AG04450 (cell line): ENCODE results near the gene ZDHHC11B. TPM values are rescaled to one million over a fixed set of nuclear protein-coding genes. Genes with fewer than 3 reads are reported as not detected.

Source experiments
- CTCF ChIA-PET: fragments of 300-600, 350-600 bp; formaldehyde crosslinking; extraction: SDS; loops from one replicate; lab custom pipeline; 2022; ENCODE audit warnings: antibody characterized with exemption, inconsistent platforms; lab: Charles Lee
- POLR2A ChIA-PET: fragments of 350-600 bp; formaldehyde crosslinking; extraction: SDS; loops from one replicate; lab custom pipeline; 2021; ENCODE audit warnings: antibody characterized with exemption, inconsistent platforms; lab: Yijun Ruan, JAX
- DNase-seq: peaks from one replicate; pipeline ENCODE4 v3.0.0-alpha.2; 2011; ENCODE audit warnings: low read depth, low spot score
- H3K27ac ChIP-seq: one replicate; pipeline ENCODE4 v1.5.1; 2012; ENCODE audit warnings: low read depth, low read length, control low read depth
- H3K27me3 ChIP-seq: one replicate; pipeline ENCODE4 v1.6.0; 2012; ENCODE audit warnings: low read length; ENCODE audit not compliant: control insufficient read depth, insufficient read depth
- H3K4me3 ChIP-seq: 2 replicates; pipeline ENCODE4 v1.5.1; 2011; ENCODE audit warnings: mild to moderate bottlenecking, low read depth, low read length, control low read depth
- H3K9me3 ChIP-seq: 2 replicates; pipeline ENCODE4 v1.5.1; 2012; ENCODE audit warnings: low read length; ENCODE audit not compliant: control insufficient read depth, insufficient read depth
- CTCF ChIP-seq: IDR thresholded peaks from 2 replicates; pipeline ENCODE4 v1.5.1; 2011; ENCODE audit warnings: low read depth, low read length, control low read depth, inconsistent platforms
- polyA plus RNA-seq: library from polyadenylated mRNA; depleted of rRNA; stranded (reverse); fragments of >200 nt; gene quantifications from 2 replicates; pipeline ENCODE4 v1.2.3, GENCODE V29; 2011; rRNA removed

ZDHHC11B gene
- polyA plus RNA-seq, 1 experiment, result not detected

DNA sequence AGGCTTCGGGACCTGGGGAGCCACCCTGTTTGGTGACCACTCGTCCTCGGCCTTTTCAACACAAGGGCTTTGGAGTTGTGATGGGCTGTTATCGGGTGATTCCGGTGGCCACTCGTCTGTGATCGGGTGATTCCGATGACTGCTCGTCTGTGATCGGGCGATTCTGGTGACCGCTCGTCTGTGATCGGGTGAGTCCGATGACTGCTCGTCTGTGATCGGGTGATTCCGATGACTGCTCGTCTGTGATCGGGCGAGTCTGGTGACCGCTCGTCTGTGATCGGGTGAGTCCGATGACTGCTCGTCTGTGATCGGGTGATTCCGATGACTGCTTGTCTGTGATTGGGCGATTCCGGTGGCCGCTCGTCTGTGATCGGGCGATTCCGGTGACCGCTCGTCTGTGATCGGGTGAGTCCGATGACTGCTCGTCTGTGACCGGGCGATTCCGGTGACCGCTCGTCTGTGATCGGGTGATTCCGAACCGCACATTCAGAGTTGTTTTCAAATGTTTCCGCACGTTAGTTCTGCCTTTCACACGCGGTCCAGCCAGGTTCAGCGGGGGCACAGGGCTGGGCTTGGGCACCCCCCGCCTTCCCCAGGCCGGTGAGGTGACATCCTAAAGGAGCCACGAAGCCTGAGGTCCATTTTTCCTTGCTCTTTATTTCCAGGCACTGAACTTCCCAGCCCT, 121.6 kb downstream of the ZDHHC11B start:
- H3K9me3 ChIP-seq, result peaks cover 30% of the 10 kb centered on the region
- CTCF ChIA-PET, result no interaction called here
- no peak overlapping the region for H3K27ac ChIP-seq
- no peaks in the 10 kb centered on the region for H3K27me3 ChIP-seq
- no peak for DNase-seq
- TF ChIP-seq CTCF, result no peak
- H3K4me3 ChIP-seq, result no peak overlapping the region
- POLR2A ChIA-PET, result no interaction called here

GRCh38 chr5:661891-662750, 122.4 kb downstream of the ZDHHC11B start:
- Histone ChIP-seq H3K27ac (no peak overlapping the region), H3K9me3 (peaks cover 36% of the 10 kb centered on the region), H3K27me3 (no peaks in the 10 kb centered on the region), H3K4me3 (no peak overlapping the region)
- POLR2A ChIA-PET, result no interaction called here
- DNase-seq, result no peak
- CTCF ChIA-PET, result no interaction called here
- TF ChIP-seq CTCF, result no peak

DNA sequence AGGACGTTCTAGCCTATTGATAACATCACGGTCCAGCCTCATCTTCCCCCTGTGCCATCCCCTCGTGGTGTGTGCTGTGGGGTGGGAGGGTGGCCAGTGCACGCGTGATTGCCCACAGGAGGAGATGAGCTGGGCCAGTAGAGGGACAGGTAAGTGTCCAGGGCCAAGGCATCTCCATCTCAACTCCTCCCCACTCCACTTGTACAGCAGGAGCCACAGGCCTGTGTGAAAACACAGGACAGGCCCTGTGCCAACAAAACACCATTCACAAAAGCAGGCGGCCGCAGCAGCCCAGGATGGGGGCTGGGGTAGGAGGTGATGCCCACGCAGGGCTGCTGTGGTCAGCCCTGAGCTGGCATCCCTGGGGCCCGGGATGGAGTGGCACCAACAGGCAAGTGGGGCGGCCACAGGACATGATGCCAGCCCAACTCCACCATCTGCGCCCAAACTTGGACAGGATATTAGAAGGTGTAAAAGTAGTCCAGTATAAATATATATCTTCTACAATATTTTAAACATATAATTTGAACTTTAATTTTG, 124.0 kb downstream of the ZDHHC11B start:
- ChIA-PET CTCF (no interaction called here), POLR2A (no interaction called here)
- no peak overlapping the region for H3K27ac ChIP-seq
- no peaks in the 10 kb centered on the region for H3K27me3 ChIP-seq
- no peak for TF ChIP-seq CTCF
- peaks cover 36% of the 10 kb centered on the region for H3K9me3 ChIP-seq
- H3K4me3 ChIP-seq, result no peak overlapping the region
- no peak for DNase-seq

Other genes with a start within 250 kb of the ZDHHC11B start
- 0.66 and 0.91 TPM in 2 replicates for gene CEP72, start 172.4 kb downstream of the ZDHHC11B start, polyA plus RNA-seq
- 0.05 and 0.06 TPM in 2 replicates for gene TPPP, start 91.4 kb downstream of the ZDHHC11B start, polyA plus RNA-seq
- gene ZDHHC11, start 66.3 kb upstream of the ZDHHC11B start, polyA plus RNA-seq, result 0.19 and 0.26 TPM in 2 replicates
- gene BRD9, start 108.1 kb upstream of the ZDHHC11B start, polyA plus RNA-seq, result 10.6 and 14.4 TPM in 2 replicates
- gene TRIP13, start 108.2 kb upstream of the ZDHHC11B start, polyA plus RNA-seq, result 13.8 and 14.4 TPM in 2 replicates
- not detected in 2 replicates for gene NKD2, start 224.1 kb upstream of the ZDHHC11B start, polyA plus RNA-seq